ENCODE data around the gene BTBD2.
"Not testable (repeated sequence)": the region's sequence is repeated elsewhere in the genome, so short reads cannot be mapped to it uniquely, and the experiment has no call there.

The BTBD2 gene

DNA sequence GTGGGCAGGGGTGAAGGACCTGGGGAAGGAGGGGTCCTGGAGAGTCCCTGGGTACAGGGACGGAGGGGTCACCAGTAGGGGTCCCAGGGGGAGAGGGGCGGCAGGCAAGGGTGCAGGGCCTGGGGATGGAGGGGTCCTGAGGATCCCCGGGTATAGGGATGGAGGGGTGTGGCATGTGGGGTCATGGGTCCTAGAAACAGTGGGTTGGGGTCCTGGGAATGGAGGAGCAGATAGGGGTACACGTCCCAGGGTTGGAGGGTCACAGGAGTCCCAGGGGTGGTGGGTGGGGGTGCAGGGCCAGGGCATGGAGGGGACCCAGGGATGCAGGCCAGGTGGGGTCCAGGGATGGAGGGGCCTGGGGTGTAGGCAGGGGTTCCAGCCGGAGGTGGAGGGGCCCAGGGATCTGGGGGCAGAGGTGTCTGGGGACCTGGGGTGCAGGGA, 1.4 kb downstream of the BTBD2 start:
- DNase-seq (ENCODE audit: low read depth): no peak

GRCh38 chr19:2013683-2013961, 1.9 kb downstream of the BTBD2 start:
- no peak for DNase-seq (ENCODE audit: low read depth)

DNA sequence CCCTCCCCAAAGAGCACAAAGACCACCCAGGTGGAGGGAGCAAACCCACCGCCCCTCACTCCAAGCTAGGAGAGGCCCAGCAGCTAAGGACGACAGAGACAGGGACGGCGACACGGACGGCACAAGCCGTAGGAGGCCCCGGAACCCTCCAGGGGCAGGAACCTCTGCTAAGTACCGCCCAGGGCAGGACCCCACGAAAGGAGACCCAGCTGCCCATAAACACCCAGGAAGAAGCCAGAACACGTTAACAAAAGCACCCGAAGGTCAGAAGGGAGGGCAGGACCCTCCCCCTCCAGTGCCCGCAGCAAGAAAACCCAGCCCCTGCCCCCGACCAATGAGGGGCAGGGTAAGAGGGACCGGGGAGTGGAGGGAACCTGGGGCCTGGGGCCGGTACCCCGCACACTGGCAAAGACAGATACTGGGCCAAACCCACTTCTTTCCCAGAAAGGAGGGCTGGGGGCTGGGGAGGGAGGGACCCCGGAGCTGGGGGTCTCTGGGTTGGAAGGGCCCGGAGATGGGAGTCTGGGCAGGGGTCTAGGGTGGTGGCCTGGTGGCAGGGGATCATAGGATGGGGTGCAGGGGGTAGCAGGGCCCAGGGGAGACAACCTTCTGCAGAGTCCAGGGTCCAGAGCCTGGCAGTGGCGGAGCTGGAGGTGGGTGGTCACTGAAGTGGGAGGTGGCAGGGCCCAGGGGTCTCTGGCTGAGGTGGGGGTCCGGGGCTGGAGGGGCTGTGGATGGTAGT, 2.4 kb downstream of the BTBD2 start:
- no peak for DNase-seq (ENCODE audit: low read depth)

- no peak for DNase-seq (ENCODE audit: low read depth)
These were observed 4.3 kb downstream of the BTBD2 start for GRCh38 chr19:2011169-2011568.

- no peak for DNase-seq (ENCODE audit: low read depth)
These were observed 5.3 kb downstream of the BTBD2 start for GRCh38 chr19:2010135-2010668.

DNA sequence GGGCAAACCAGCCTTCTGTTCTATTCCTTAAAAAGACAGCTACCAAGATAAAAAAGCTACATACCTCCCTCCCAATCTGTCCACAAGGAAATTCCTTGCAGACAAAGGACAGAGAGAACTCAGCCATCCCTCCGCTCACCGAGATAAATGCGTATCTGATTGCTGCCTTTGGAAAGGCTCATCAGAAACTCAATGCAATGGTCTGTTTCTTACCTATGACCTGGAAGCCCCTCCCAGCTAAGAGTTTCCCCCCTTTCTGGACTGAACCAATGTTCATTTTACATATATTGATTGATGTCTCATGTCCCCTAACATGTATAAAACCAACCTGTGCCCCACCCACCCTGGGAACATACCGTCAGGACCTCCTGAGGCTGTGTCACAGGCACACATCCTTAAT, 11.6 kb downstream of the BTBD2 start:
- no peak for DNase-seq (ENCODE audit: low read depth)

DNA sequence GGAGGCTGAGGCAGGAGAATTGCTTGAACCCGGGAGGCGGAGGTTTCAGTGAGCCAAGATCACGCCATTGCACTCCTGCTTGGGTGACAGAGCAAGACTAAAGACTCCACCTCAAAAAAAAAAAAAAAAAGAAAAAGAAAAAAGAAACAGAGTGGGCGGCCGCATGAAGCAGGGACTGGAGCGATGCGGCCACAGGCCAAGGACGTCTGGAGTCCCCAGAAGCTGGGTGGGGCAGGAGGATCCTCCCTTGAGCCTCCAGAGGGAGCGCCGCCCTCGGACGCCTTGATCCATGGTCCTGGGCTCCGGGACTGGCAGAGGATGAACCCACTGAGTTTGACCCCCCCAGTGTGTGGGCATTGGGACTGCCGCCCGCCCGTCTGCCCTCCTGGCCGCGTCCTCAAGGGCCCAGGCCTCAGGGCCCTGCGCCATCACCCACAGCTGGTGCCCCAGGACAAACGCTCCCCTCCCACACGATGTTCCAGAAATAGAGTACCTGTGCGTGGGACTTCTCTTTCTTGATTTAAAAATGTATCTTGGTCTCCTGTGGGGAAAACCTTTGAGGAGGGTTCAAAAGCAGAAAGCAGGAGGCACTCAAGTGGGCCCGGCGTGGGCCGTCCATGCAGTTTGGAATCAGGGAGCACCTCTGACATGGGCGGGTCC, 15.5 kb downstream of the BTBD2 start:
- no peak for DNase-seq (ENCODE audit: low read depth)

DNA sequence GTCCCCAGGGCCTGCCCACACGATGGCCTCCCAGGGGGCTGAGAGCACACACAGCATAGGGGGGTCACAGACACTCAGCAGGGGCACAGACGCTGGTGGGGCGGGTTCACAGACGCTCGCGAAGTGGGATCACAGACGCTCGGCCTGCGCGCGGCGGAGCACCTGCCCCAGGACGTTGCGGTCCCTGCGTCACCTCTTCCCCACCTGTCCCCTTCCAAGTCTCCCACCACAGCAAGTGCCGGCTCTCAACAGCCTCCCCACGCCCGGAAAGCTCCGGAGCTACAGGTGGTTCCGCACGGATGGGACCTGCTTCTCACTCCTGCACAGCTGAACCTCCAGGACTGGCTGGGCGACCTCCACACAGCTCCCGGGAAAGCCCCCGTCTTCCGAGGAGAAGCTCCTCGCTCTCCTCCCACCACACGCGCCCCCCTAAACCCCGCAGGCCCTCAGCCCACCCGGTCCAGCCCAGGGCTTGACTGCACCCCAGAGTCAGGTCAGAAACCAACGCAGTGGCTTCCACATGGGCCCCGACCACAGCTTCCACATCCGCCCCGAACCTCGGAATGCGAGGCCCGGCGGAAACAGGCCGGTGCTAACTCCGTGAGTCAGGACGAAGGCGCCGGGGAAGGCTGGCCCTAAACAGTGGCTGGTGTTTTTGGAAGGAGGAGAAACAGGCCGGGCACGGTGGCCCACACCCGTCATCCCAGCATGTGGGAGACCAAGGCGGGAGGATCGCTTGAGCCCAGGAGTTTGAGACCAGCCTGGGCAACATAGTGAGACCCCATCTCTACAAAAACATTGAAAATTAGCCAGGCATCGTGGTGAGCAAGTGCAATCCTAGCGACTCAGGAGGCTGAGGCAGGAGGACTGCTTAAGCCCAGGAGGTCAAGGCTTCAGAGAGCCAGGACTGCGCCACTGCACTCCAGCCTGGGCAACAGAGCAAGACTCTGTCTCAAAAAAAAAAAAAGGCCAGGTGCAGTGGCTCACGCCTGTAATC, 16.5 kb downstream of the BTBD2 start:
- DNase-seq (ENCODE audit: low read depth): no peak

GRCh38 chr19:1997353-1998233, 17.9 kb downstream of the BTBD2 start:
- no peak for DNase-seq (ENCODE audit: low read depth)

DNA sequence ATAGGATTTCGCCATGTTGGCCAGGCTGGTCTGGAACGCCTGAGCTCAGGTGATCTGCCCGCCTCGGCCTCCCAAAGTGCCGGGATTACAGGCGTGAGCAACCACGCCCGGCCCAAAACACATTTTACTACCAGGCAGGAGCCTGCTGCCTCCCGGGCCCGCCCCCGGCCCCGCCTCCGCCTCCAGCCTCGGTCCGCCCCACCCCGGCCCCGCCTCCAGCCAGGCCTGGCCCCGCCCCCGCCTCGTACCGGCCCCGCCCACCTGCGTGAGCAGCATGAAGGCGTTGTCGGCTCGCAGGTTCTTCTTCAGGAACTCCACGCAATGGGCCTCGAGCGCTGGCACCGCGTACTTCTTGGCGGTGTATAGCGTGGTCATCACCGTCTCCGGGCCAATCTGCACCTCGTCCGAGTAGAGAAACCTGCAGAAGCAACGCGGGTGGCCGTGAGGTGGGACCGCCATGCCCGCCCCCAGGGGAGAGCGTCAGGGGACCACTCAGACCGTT, 22.7 kb downstream of the BTBD2 start:
- DNase-seq (ENCODE audit: low read depth): no peak

GRCh38 chr19:1991018-1991913, 24.2 kb downstream of the BTBD2 start:
- no peak for DNase-seq (ENCODE audit: low read depth)

GRCh38 chr19:1990230-1991017, 25.1 kb downstream of the BTBD2 start:
- DNase-seq (ENCODE audit: low read depth): no peak

- no peak for DNase-seq (ENCODE audit: low read depth)
These were observed 25.8 kb downstream of the BTBD2 start for GRCh38 chr19:1989513-1990229.

- not testable (repeated sequence) for DNase-seq (ENCODE audit: low read depth)
These were observed 27.1 kb downstream of the BTBD2 start for GRCh38 chr19:1988464-1988863.

DNA sequence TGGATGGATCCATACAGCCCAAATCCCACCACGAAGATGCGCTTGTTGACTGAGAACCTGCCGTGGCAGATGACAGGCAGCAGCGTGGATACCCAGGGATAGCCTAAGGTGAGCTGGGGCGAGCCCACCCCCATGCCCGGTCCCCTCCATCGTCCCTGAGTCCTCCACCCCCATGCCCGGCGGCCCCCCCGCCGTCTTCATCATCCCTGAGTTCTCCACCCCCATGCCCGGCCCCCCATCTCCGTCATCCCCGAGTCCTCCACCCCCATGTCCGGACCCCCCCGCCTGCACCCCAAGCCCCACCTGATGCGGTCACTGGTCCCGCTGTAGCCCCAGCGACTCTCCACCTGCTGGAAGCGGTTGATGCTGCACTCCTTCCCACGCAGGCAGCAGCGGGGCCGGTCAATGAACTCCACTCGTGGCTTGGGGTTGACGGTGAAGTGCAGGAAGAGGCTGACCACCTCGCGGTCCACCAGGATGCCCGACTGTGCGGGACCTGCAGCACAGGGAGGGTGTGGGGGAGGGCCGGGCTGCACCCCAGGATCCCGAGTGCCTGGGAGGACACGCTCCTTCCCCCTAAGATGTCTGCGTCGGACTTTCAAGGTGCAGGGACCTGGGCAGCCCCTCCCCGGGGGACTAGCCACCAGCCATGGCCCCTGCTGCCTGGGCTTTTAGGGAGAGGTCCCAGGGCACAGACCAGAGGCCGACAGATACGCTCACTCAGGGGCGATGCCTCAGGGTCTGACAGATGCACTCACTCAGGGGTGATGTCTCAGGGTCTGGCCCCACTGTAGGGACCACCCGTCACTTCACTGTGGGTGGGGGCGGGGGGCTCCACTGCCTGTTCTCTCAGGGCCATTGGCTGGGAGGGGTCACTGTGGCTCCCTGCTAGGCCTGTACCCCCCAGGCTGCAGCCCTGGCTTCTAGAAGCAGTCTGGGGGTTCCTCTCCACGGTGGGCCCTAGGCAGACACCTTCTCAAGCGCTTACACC, 28.0 kb downstream of the BTBD2 start:
- no peak for DNase-seq (ENCODE audit: low read depth)

DNA sequence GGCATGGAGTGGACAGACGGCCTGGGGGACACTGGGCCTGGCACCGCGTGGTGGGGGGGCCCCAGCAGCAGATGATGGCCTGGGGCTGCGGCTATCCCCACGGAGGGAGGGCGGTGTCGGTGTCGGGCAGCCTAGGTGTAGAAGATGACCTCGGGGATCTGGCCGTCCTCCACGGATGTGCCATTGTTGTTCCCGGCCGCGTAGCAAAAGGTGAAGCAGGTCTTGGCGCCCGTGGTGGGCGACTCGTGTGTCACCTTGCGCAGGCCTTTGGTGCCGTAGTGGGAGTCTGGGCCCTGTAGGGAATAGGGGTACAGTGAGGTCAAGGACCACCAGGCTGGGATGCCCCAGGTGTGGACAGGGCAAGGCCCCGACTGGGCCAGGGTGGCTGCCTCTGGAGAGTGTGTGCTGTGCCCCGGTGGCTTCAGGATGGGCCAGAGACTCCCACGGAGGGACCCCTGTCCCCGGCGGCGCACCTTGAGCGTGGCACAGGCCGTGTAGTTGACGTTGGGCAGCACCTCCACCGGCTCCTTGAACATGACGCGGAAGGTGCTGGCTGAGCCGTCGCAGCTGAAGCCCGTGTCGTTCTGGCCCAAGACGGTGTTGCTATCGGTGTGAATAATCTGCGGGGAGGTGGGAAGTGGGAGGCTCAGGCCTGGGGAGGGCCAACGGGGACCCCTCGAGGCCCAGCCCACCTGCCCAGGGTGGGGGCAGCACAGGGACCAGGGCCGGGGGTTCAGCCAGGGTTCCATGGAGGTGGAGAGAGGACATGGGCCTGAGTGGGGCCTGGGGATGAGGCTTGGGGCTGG, 29.0 kb downstream of the BTBD2 start:
- no peak for DNase-seq (ENCODE audit: low read depth)
